GM12891 (cell line): Measurements from ENCODE around the gene RBM33.

Experiments used
- DNase-seq: peaks from one replicate; pipeline ENCODE4 v3.0.0; 2011; ENCODE audit warnings: low spot score; ENCODE audit not compliant: insufficient read length
- FAIRE-seq: peaks from 2 replicates; lab custom pipeline; 2011; peaks lifted over from hg19 to GRCh38; lab: Jason Lieb, UNC
- PAX5 ChIP-seq: IDR thresholded peaks from 2 replicates; pipeline ENCODE4 v1.6.1; 2011; ENCODE audit warnings: low read length, moderate library complexity, mild to moderate bottlenecking; ENCODE audit not compliant: insufficient read depth, severe bottlenecking
- POLR2A ChIP-seq: IDR thresholded peaks from 2 replicates; pipeline ENCODE4 v1.6.1; 2011; ENCODE audit warnings: low read depth, low read length, control low read depth
- POLR2AphosphoS5 ChIP-seq: IDR thresholded peaks from 2 replicates; pipeline ENCODE4 v1.6.1; 2011; ENCODE audit warnings: low read depth, low read length, control low read depth
- POU2F2 ChIP-seq: IDR thresholded peaks from 2 replicates; pipeline ENCODE4 v1.6.1; 2011; ENCODE audit warnings: low read depth, mild to moderate bottlenecking, control low read depth, low read length, moderate library complexity
- SPI1 ChIP-seq: IDR thresholded peaks from 2 replicates; pipeline ENCODE4 v1.6.1; 2011; ENCODE audit warnings: low read depth, low read length, control low read depth
- TAF1 ChIP-seq: IDR thresholded peaks from 2 replicates; pipeline ENCODE4 v1.6.1; 2011; ENCODE audit warnings: low read depth, low read length, control low read depth

RBM33 gene

DNA sequence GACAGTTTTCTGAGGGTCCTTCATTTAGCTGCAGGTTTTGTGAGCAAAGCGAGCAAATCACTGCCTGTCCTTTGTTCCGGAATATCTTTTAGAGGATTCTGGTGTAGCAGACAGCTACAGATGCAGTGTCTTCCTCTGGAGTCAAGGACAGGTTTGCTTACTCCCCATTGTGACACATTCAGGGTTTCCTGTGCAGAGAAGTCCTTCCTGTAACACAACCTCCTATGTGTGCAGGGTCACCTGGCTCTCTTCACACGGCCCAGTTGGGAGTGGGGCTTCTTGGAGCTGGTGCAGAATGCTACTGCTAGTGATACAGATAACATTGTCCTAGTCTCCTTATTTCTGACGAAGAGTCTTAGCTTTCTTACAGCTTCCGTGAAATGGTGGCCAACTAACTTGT, 47.9 kb downstream of the RBM33 start:
- DNase-seq, result no peak
- FAIRE-seq, result peak; percentile 23
- no peak for TF ChIP-seq SPI1
- no peak for TF ChIP-seq POU2F2
- TF ChIP-seq TAF1, result no peak
- TF ChIP-seq POLR2AphosphoS5, result no peak
- no peak for TF ChIP-seq POLR2A

DNA sequence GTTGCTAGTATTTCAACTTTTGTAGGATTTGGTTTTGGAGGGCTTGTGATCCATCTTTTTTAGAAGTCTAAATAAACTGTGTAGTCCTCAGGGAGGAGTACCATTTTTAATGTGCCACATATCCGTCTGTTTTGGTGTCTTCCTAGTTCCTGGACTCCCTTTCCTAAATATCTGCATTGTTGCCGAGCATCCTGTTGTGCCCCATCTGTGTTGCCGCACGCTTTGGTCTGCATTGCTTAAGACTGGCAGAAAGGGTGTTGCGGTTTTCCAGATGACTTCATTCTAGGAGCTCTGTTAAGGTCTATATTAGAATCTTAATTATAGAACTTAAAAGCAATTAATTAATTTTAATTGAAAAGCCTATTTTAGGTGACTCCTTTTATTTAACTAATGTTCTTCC, 49.4 kb downstream of the RBM33 start:
- TF ChIP-seq POLR2A (no peak), POLR2AphosphoS5 (no peak), PAX5 (no peak), TAF1 (no peak), POU2F2 (no peak), SPI1 (no peak)
- DNase-seq (no peak), FAIRE-seq (no peak)

DNA sequence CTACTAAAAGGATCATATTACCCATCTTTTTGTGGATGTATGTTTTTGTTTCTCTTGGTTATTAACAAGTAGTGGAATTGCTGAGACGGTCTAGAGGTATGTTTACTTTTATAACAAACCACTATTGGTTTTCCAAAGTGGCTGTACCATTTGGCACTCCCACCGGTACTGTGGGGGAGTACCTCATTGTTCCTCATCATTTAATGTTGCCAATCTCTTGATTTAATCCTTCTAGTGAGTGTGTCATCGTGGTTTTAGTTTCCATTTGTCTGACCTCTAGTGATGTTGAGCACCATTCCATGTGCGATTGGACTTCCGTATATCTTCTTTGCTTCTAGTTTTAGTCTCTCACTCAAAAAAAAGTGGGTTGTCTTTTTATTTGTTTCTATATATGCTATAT, 50.4 kb downstream of the RBM33 start:
- DNase-seq, result no peak
- TF ChIP-seq SPI1 (no peak), POU2F2 (no peak), POLR2A (no peak), TAF1 (no peak), PAX5 (no peak), POLR2AphosphoS5 (no peak)
- FAIRE-seq, result no peak

- no peak for FAIRE-seq
- no peak for DNase-seq
- TF ChIP-seq POU2F2, result no peak
- no peak for TF ChIP-seq SPI1
- TF ChIP-seq POLR2AphosphoS5, result no peak
- no peak for TF ChIP-seq PAX5
- no peak for TF ChIP-seq TAF1
- no peak for TF ChIP-seq POLR2A
These were observed 52.3 kb downstream of the RBM33 start for GRCh38 chr7:155696747-155697146.

- TF ChIP-seq POLR2AphosphoS5 (no peak), PAX5 (no peak), POLR2A (no peak), TAF1 (no peak), SPI1 (no peak), POU2F2 (no peak)
- FAIRE-seq, result no peak
- DNase-seq, result no peak
These were observed 54.2 kb downstream of the RBM33 start for GRCh38 chr7:155698633-155699032.

GRCh38 chr7:155699180-155699579, 54.7 kb downstream of the RBM33 start:
- TF ChIP-seq POU2F2 (no peak), SPI1 (no peak), POLR2AphosphoS5 (no peak), TAF1 (no peak), POLR2A (no peak), PAX5 (no peak)
- DNase-seq (no peak), FAIRE-seq (no peak)

DNA sequence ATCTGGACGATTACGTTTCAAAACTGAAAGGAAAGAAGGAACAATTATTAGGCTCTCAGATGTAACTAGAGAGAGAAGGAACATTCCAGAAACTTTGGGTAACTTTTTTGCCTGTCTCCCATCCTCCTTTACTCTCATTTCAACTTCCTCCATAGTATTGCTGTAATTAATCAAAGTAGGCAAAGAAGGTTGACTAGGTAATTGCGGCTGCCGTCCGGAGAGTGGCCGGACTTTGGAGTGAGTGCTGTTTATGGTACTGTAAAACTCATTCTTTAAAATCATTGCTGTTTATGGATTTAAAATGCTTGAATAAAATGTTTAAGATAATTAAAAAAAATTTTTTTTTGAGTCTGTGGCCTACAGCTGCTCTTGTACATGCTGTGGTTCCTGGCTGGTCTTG, 56.4 kb downstream of the RBM33 start:
- DNase-seq, result no peak
- no peak for FAIRE-seq
- TF ChIP-seq PAX5 (no peak), POU2F2 (no peak), TAF1 (no peak), POLR2AphosphoS5 (no peak), SPI1 (no peak), POLR2A (no peak)

DNA sequence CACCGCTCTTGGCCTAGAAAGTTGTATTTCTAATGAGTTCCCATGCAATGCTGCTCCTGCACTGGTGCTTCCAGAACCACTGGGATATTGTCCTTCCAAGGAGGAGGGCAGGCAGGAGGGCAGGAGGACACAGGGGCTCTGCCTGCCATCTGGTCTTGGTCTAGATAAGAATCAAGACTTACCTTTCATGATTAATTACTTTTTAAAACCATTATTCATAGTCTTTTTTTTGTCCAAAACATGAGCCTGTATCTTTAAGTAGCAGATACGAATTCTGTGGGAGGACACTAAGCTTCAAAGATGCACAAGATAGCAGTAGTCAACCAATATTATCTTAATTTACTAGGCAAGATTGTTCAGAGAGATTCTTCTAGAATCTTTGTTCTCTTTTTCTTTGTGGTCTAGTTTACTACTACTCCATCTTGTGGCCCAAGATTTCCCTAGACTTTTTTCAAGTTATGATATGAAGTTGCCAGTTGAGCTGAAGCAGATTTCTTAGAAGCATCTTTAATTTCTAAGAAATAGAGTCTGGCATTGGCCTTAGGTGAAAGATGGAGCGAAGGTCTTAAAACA, 57.6 kb downstream of the RBM33 start:
- TF ChIP-seq POU2F2 (no peak), PAX5 (no peak), POLR2A (no peak), TAF1 (no peak)
- FAIRE-seq (no peak), DNase-seq (no peak)

GRCh38 chr7:155702616-155703015, 58.2 kb downstream of the RBM33 start:
- TF ChIP-seq POU2F2 (no peak), POLR2A (no peak), TAF1 (no peak), POLR2AphosphoS5 (no peak), SPI1 (no peak), PAX5 (no peak)
- FAIRE-seq, result no peak
- no peak for DNase-seq

- TF ChIP-seq SPI1, result no peak
- TF ChIP-seq TAF1, result no peak
- TF ChIP-seq POU2F2, result no peak
- TF ChIP-seq POLR2AphosphoS5, result no peak
- TF ChIP-seq POLR2A, result no peak
- TF ChIP-seq PAX5, result no peak
- DNase-seq, result no peak
These were observed 61.3 kb downstream of the RBM33 start for GRCh38 chr7:155705623-155706360.

More at GRCh38 chr7:155705623-155706360, 61.3 kb downstream of the RBM33 start:
- FAIRE-seq, result no peak
